Adrenal gland (tissue), 12 donors: ENCODE results near the gene COPS3. TPM values are rescaled to one million over a fixed set of nuclear protein-coding genes. Genes with fewer than 3 reads are reported as not detected.

Experiments
- DNase-seq, 7 donors: peaks; one replicate each; pipeline ENCODE4 v3.0.0-alpha.2; 2019 to 2020
- H3K27ac ChIP-seq, 5 donors: fragments of 200-600 bp; sonication (generic) in 4 of 5; 1 replicate in 3 of 5; 2 replicates in 2 of 5; pipeline versions ENCODE4 v1.5.1 to v1.8.0; 2016 to 2020; ENCODE audit warnings: mild to moderate bottlenecking in 1 of 5
- H3K27me3 ChIP-seq: fragments of 200-600 bp; 2 replicates; pipeline ENCODE4 v1.8.0; 2021
- H3K36me3 ChIP-seq, 2 donors: fragments of 200-600 bp; replicated peaks in 1 of 2; 1 replicate in 1 of 2; 2 replicates in 1 of 2; pipeline versions ENCODE4 v1.5.1 to v1.8.0; 2018 to 2022
- H3K4me1 ChIP-seq, 2 donors: fragments of 200-600 bp; replicated peaks in 1 of 2; 1 replicate in 1 of 2; 2 replicates in 1 of 2; pipeline versions ENCODE4 v1.5.1 to v1.8.0; 2018 to 2021
- H3K4me3 ChIP-seq, 4 donors: fragments of 200-600 bp; sonication (generic) in 3 of 4; one replicate each; pipeline ENCODE4 v1.5.1; 2016 to 2018
- H3K9me3 ChIP-seq, 3 donors: fragments of 200-600 bp; sonication (generic) in 1 of 3; replicated peaks in 1 of 3; 1 replicate in 2 of 3; 2 replicates in 1 of 3; pipeline versions ENCODE4 v1.5.1 to v1.8.0; 2016 to 2021
- CTCF ChIP-seq, 6 experiments: fragments of 450-650 bp in 4 of 6; fragments of 200-600 bp in 2 of 6; sonication (generic) in 1 of 6; IDR thresholded peaks; 1 replicate in 5 of 6; 2 replicates in 1 of 6; pipeline versions ENCODE4 v1.5.1 to v1.8.0; 2016 to 2021; ENCODE audit warnings: antibody characterized with exemption in 6 of 6, mild to moderate bottlenecking in 2 of 6, moderate library complexity in 1 of 6
- POLR2A ChIP-seq, 2 donors: fragments of 450-650 bp; IDR thresholded peaks; one replicate each; pipeline ENCODE4 v1.6.1; 2017; ENCODE audit warnings: antibody characterized with exemption in 2 of 2, mild to moderate bottlenecking in 2 of 2, moderate library complexity in 1 of 2
- WGBS, 4 donors: extraction: QIAGEN DNeasy Blood & Tissue Kit in 2 of 4; methylation state at CpG; one replicate each; pipeline versions ENCODE4 v1.1.5 to v1.1.7; 2013 to 2017; 5-methylcytosine and 5-hydroxymethylcytosine counted together
- intact Hi-C, 2 donors: fragments of 100-400 bp; cut with DNase I; formaldehyde crosslinking; loops; one replicate each; pipeline versions ENCODE4 v1.14.1 to v1.15.0; 2022 to 2023
- polyA plus RNA-seq, 3 donors: library from polyadenylated mRNA; stranded (reverse); fragments of 200-250 nt in 2 of 3; fragments of 350-450 nt in 1 of 3; fragmentation: Illumina TruSeq in 1 of 3; extraction: RNeasy Lipid Tissue Mini Kit (QIAGEN cat#74804) in 1 of 3; gene quantifications; one replicate each; pipeline ENCODE4 v1.2.3, GENCODE V29; 2013 to 2014
- total RNA-seq, 9 donors: library from RNA; depleted of rRNA in 4 of 9; stranded (reverse); fragments of >200 nt in 4 of 9; fragments of 120-200 nt in 1 of 9; fragmentation: NEBNext Ultra II Directional in 1 of 9; extraction: Animal tissue kit (Norgen Biotek cat#: 25700) in 1 of 9; gene quantifications; one replicate each; pipeline versions ENCODE4 v1.1.0 to v1.2.4, GENCODE V29; 2013 to 2023
- donor health status: healthy with polysubstance abuse.
- donor health status: Bipolar disorder and iron deficiency.
- donor health status: DM: yes; HTN: yes; CAD: no.
- donor health status: DM: no; HTN: no; CAD: no.
- donor health status: DM: no; HTN: no; CAD: no.
- donor health status: DM: yes; HTN: yes; CAD: no.

The COPS3 gene
- total and polyA plus RNA-seq, 12 donors = 18.7 to 140 (median 52.3) TPM

- H3K27ac ChIP-seq = no peak overlapping the region
- no peaks in the 10 kb centered on the region for H3K36me3 ChIP-seq
- no peak overlapping the region for H3K4me3 ChIP-seq
- no peak for TF ChIP-seq CTCF (IDR thresholded peaks at IDR 0.05)
- TF ChIP-seq POLR2A (IDR thresholded peaks at IDR 0.05) = no peak
- intact Hi-C loops = no loop called here
- no peaks in the 10 kb centered on the region for H3K27me3 ChIP-seq
- H3K4me1 ChIP-seq = no peaks in the 10 kb centered on the region
- DNase-seq = peak in 1 of 7 donors; percentile 18
- H3K9me3 ChIP-seq = no peaks in the 10 kb centered on the region
- WGBS, 4 donors = 89 to 94% (median 92%) methylated on average over 11 of the region's 11 CpGs
Measured at GRCh38 chr17:17321356-17322025, 40.4 kb upstream of the COPS3 start.

GRCh38 chr17:17320911-17321220, 39.8 kb upstream of the COPS3 start:
- H3K27me3 ChIP-seq = no peaks in the 10 kb centered on the region
- no peaks in the 10 kb centered on the region for H3K9me3 ChIP-seq
- H3K27ac ChIP-seq = no peak overlapping the region
- H3K4me3 ChIP-seq = no peak overlapping the region
- DNase-seq = peak in 1 of 7 donors; percentile 17
- H3K36me3 ChIP-seq = no peaks in the 10 kb centered on the region
- intact Hi-C loops = no loop called here
- WGBS, 4 donors = 88 to 91% (median 90%) methylated on average over 10 of the region's 10 CpGs
- H3K4me1 ChIP-seq = no peaks in the 10 kb centered on the region
- no peak for TF ChIP-seq CTCF (IDR thresholded peaks at IDR 0.05)
- no peak for TF ChIP-seq POLR2A (IDR thresholded peaks at IDR 0.05)

- WGBS, 4 donors = 89 to 95% (median 93%) methylated on average over 16 of the region's 16 CpGs
- TF ChIP-seq POLR2A (IDR thresholded peaks at IDR 0.05) (no peak), CTCF (IDR thresholded peaks at IDR 0.05) (no peak)
- DNase-seq = peak in 1 of 7 donors; percentile 31
Measured at GRCh38 chr17:17320188-17320910, 39.3 kb upstream of the COPS3 start.

GRCh38 chr17:17315142-17315821, 34.2 kb upstream of the COPS3 start:
- TF ChIP-seq CTCF (IDR thresholded peaks at IDR 0.05) (no peak), POLR2A (IDR thresholded peaks at IDR 0.05) (no peak)
- Histone ChIP-seq H3K9me3 (no peaks in the 10 kb centered on the region), H3K27me3 (no peaks in the 10 kb centered on the region), H3K4me1 (no peaks in the 10 kb centered on the region), H3K36me3 (no peaks in the 10 kb centered on the region), H3K4me3 (no peak overlapping the region), H3K27ac (no peak overlapping the region)
- DNase-seq = no peak
- intact Hi-C loops = no loop called here
- 77 to 95% (median 94%) methylated on average over 5 to 6 of the region's 6 CpGs for WGBS, 4 donors

More at GRCh38 chr17:17320188-17320910, 39.3 kb upstream of the COPS3 start:
- H3K4me1 ChIP-seq = no peaks in the 10 kb centered on the region
- no peak overlapping the region for H3K27ac ChIP-seq
- H3K9me3 ChIP-seq = no peaks in the 10 kb centered on the region
- H3K27me3 ChIP-seq = no peaks in the 10 kb centered on the region
- no peaks in the 10 kb centered on the region for H3K36me3 ChIP-seq
- intact Hi-C loops = no loop called here
- no peak overlapping the region for H3K4me3 ChIP-seq
